Stimulated activated memory B cell treated with anti-CD40 and anti-IgM and Interleukin-4, amounts not matched to agents 10 μg/mL and 1 μg/mL and 100 μg/mL, for 72 hours (primary cell): ENCODE data around the gene CNOT1.
"Not testable (repeated sequence)": the region's sequence is repeated elsewhere in the genome, so short reads cannot be mapped to it uniquely, and the experiment has no call there.

Experiments
- ATAC-seq: fragments of 150-1000 bp; cut with Tn5 transposase; 2 replicates; pipeline ENCODE4 v1.10.0; 2021
- H3K27ac Mint-ChIP-seq: one replicate; pipeline ENCODE4 v1.8.0; 2022; ENCODE audit warnings: mild to moderate bottlenecking, mixed read lengths
- H3K27me3 Mint-ChIP-seq: one replicate; pipeline ENCODE4 v1.8.0; 2022; ENCODE audit warnings: mixed read lengths
- H3K36me3 Mint-ChIP-seq: one replicate; pipeline ENCODE4 v1.8.0; 2022; ENCODE audit warnings: mixed read lengths
- H3K4me1 Mint-ChIP-seq: one replicate; pipeline ENCODE4 v1.8.0; 2022; ENCODE audit warnings: mixed read lengths
- H3K4me3 Mint-ChIP-seq: one replicate; pipeline ENCODE4 v1.8.0; 2022; ENCODE audit warnings: mild to moderate bottlenecking, moderate library complexity, mixed read lengths
- H3K9me3 Mint-ChIP-seq: one replicate; pipeline ENCODE4 v1.8.0; 2022; ENCODE audit warnings: mixed read lengths

The CNOT1 gene

DNA sequence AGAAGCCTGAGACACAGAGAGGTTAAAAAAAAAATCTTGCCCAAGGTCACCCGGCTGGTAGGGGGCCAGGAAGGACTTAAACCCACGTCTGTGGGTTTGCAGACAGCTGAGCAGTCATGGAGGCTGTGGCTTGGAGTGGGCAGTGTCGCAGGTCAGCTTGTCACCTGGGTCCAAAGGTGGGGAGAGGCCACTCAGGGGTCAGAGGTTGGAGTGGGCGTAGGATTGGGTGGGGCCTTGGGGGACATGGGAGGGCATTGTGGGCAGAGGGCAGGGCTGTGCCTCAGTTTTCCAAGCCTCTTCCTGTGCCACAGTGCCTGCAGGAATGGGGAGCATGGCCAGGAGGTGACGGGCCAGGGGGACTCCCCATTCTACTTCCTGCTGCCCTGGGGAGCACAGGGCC, 131.7 kb downstream of the CNOT1 start:
- peaks cover 84% of the 10 kb centered on the region for H3K27me3 Mint-ChIP-seq
- no peak overlapping the region for H3K27ac Mint-ChIP-seq
- H3K36me3 Mint-ChIP-seq: no peaks in the 10 kb centered on the region
- no peak overlapping the region for H3K4me3 Mint-ChIP-seq
- ATAC-seq: no peak
- H3K4me1 Mint-ChIP-seq: peaks cover 46% of the 10 kb centered on the region
- no peaks in the 10 kb centered on the region for H3K9me3 Mint-ChIP-seq

GRCh38 chr16:58497468-58497867, 132.2 kb downstream of the CNOT1 start:
- Mint-ChIP-seq H3K36me3 (no peaks in the 10 kb centered on the region), H3K9me3 (no peaks in the 10 kb centered on the region), H3K27me3 (peaks cover 83% of the 10 kb centered on the region), H3K4me3 (no peak overlapping the region), H3K4me1 (peaks cover 46% of the 10 kb centered on the region), H3K27ac (no peak overlapping the region)
- no peak for ATAC-seq

- no peak for ATAC-seq
- H3K36me3 Mint-ChIP-seq: no peaks in the 10 kb centered on the region
- H3K4me3 Mint-ChIP-seq: peak overlapping the region; percentile 3
- no peaks in the 10 kb centered on the region for H3K9me3 Mint-ChIP-seq
- peaks cover 66% of the 10 kb centered on the region for H3K27me3 Mint-ChIP-seq
- H3K27ac Mint-ChIP-seq: peak overlapping the region; percentile 52
- H3K4me1 Mint-ChIP-seq: peaks cover 31% of the 10 kb centered on the region
These were observed 133.9 kb downstream of the CNOT1 start for GRCh38 chr16:58495521-58496331.

DNA sequence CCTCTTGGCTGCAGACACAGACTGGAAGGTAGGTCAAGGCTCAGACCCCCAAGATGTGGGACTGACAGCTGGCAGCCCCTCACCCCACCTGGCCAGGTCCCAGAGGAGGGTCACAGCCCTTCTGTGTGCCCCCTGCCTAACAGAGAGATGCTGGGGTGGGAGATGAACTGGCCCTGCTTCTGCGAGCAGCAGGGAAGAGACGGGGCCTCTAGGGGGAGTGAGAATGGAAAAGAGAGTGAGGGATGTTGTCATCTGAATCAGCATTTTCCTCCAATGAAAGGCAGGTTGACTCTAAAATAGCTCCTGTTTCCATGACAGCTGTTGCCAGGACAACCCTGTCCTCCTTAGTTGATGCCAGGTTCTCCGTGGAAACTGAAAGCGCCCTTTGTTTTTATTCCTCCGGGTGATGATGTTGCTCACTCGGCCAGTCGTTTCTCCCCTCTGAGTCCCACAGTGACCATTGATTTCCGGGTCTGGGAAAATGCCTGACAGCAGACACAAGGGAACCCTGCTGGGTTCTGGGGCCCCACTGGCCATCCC, 134.6 kb downstream of the CNOT1 start:
- Mint-ChIP-seq H3K4me1 (peaks cover 25% of the 10 kb centered on the region), H3K36me3 (no peaks in the 10 kb centered on the region), H3K27ac (peak overlapping the region; percentile 52), H3K4me3 (peak overlapping the region; percentile 3), H3K27me3 (peaks cover 59% of the 10 kb centered on the region), H3K9me3 (no peaks in the 10 kb centered on the region)
- peak; percentile 70 for ATAC-seq

- no peak for ATAC-seq
- peaks cover 22% of the 10 kb centered on the region for H3K4me1 Mint-ChIP-seq
- no peak overlapping the region for H3K27ac Mint-ChIP-seq
- no peaks in the 10 kb centered on the region for H3K9me3 Mint-ChIP-seq
- H3K4me3 Mint-ChIP-seq: no peak overlapping the region
- H3K36me3 Mint-ChIP-seq: no peaks in the 10 kb centered on the region
- H3K27me3 Mint-ChIP-seq: peaks cover 51% of the 10 kb centered on the region
These were observed 135.7 kb downstream of the CNOT1 start for GRCh38 chr16:58493756-58494431.

DNA sequence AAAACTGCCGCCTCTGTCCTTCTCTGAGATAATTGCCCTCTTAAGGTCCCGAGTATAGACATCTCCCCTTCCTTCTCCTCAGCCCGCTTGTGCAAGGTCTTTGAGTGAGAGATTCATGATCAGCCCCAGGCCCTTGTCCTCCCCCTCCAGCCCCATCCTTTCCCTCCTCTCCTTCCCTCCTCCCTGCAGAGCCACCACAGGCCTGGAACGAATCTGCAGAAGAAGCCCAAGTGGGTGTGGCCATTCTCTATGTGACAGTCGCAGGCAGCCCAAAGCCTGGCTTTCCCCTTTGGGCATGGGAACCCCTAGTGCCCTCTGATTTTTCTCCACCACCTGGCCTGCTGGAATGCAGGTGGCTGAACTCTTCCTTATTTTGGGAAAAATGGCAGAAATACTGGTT, 136.9 kb downstream of the CNOT1 start:
- H3K27me3 Mint-ChIP-seq: peaks cover 41% of the 10 kb centered on the region
- H3K9me3 Mint-ChIP-seq: no peaks in the 10 kb centered on the region
- H3K36me3 Mint-ChIP-seq: no peaks in the 10 kb centered on the region
- no peak overlapping the region for H3K27ac Mint-ChIP-seq
- H3K4me3 Mint-ChIP-seq: no peak overlapping the region
- no peak for ATAC-seq
- H3K4me1 Mint-ChIP-seq: peaks cover 16% of the 10 kb centered on the region

GRCh38 chr16:58492066-58492465, 137.6 kb downstream of the CNOT1 start:
- Mint-ChIP-seq H3K27me3 (peaks cover 40% of the 10 kb centered on the region), H3K4me1 (peaks cover 11% of the 10 kb centered on the region), H3K36me3 (no peaks in the 10 kb centered on the region), H3K27ac (no peak overlapping the region), H3K9me3 (no peaks in the 10 kb centered on the region), H3K4me3 (no peak overlapping the region)
- no peak for ATAC-seq

DNA sequence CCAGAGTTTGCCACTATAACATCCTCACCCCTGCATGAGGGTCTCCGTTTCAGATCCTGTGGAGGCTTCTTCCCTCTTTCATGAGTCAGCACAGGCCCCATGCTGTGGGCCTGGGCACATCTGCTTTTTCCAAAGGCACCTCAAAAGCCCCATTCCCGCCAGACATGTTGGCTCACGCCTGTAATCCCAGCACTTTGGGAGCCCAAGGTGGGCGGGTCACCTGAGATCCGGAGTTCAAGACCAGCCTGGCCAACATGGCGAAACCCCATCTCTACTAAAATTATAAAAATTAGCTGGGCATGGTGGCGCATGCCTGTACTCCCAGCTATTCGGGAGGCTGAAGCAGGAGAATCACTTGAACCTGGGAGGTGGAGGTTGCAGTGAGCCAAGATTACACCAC, 139.1 kb downstream of the CNOT1 start:
- H3K36me3 Mint-ChIP-seq, H3K9me3 Mint-ChIP-seq, H3K4me1 Mint-ChIP-seq, ATAC-seq, H3K27ac Mint-ChIP-seq, H3K4me3 Mint-ChIP-seq: not testable (repeated sequence)
- H3K27me3 Mint-ChIP-seq: peaks cover 36% of the 10 kb centered on the region

- no peak overlapping the region for H3K4me3 Mint-ChIP-seq
- no peak overlapping the region for H3K27ac Mint-ChIP-seq
- H3K27me3 Mint-ChIP-seq: peaks cover 31% of the 10 kb centered on the region
- ATAC-seq: no peak
- H3K9me3 Mint-ChIP-seq: no peaks in the 10 kb centered on the region
- H3K36me3 Mint-ChIP-seq: no peaks in the 10 kb centered on the region
- peaks cover 1% of the 10 kb centered on the region for H3K4me1 Mint-ChIP-seq
These were observed 139.6 kb downstream of the CNOT1 start for GRCh38 chr16:58490065-58490464.

DNA sequence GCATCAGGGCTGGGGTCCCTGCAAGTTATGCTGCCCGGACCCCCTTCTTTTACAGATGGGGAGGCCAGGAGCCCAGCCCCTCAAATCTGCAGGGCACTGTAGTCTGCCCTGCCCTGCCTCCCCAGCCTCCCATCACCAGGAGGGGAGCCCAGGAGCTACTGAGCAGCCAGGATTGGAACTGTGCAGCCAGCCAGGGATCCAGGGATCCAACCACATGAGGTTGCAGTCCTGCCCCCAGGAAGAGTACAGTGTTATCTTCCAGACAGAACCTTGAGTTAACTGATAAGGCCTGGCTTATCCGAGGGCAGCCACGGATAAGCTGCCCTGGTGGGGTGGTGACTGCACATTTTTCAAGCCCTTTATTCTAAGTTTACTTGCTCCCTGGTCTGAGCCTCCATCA, 141.1 kb downstream of the CNOT1 start:
- ATAC-seq: no peak
- Mint-ChIP-seq H3K36me3 (no peaks in the 10 kb centered on the region), H3K4me1 (no peaks in the 10 kb centered on the region), H3K9me3 (no peaks in the 10 kb centered on the region), H3K27me3 (peaks cover 22% of the 10 kb centered on the region), H3K27ac (no peak overlapping the region), H3K4me3 (no peak overlapping the region)

- peak; percentile 78 for ATAC-seq
These were observed 141.9 kb downstream of the CNOT1 start for GRCh38 chr16:58487566-58488351.

DNA sequence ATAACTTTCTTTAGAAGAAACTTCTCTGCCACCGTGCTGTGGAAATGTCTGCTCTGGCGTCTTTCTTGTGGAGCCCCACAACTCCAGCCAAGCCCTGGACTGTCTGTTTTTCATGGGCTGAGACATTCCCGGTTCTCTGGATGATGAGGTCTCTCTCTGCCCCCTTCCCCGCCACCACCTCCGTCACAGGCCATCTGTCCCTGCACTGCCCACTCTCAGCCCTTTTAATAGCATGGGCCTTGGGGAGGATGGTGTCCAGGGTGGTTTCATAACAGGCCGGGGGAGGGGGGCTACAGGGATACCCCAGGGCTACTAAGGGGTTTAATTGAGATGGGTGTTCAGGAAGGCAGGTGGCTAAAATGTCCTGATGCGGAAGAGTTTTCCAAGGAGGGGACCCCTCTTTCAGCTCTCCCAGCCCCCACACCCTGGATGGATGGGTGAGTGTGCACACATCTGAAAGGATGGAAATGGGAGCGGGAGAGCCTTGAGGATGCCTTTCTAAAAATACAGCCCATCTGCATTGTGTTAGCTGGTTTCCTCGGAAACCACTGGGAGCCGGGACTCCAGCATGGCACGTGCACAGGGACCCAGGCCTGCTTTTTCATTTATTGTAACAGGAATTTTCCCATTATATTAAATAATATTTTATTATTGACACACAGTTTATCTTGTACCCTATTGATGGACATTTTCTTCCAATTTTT, 144.3 kb downstream of the CNOT1 start:
- Mint-ChIP-seq H3K36me3 (no peaks in the 10 kb centered on the region), H3K9me3 (no peaks in the 10 kb centered on the region), H3K4me1 (no peaks in the 10 kb centered on the region), H3K27ac (no peak overlapping the region), H3K4me3 (no peak overlapping the region), H3K27me3 (peaks cover 24% of the 10 kb centered on the region)
- no peak for ATAC-seq

More at GRCh38 chr16:58487566-58488351, 141.9 kb downstream of the CNOT1 start:
- Mint-ChIP-seq H3K9me3 (no peaks in the 10 kb centered on the region), H3K4me3 (no peak overlapping the region), H3K27ac (no peak overlapping the region), H3K4me1 (no peaks in the 10 kb centered on the region), H3K27me3 (peaks cover 16% of the 10 kb centered on the region), H3K36me3 (no peaks in the 10 kb centered on the region)

- Mint-ChIP-seq H3K27me3 (peaks cover 17% of the 10 kb centered on the region), H3K27ac (no peak overlapping the region), H3K4me3 (no peak overlapping the region), H3K4me1 (no peaks in the 10 kb centered on the region), H3K9me3 (no peaks in the 10 kb centered on the region), H3K36me3 (no peaks in the 10 kb centered on the region)
- ATAC-seq: peak; percentile 38
These were observed 147.7 kb downstream of the CNOT1 start for GRCh38 chr16:58481931-58482330.

- no peaks in the 10 kb centered on the region for H3K36me3 Mint-ChIP-seq
- H3K9me3 Mint-ChIP-seq: no peaks in the 10 kb centered on the region
- peaks cover 12% of the 10 kb centered on the region for H3K27me3 Mint-ChIP-seq
- H3K27ac Mint-ChIP-seq: no peak overlapping the region
- no peak overlapping the region for H3K4me3 Mint-ChIP-seq
- ATAC-seq: no peak
- no peaks in the 10 kb centered on the region for H3K4me1 Mint-ChIP-seq
These were observed 148.3 kb downstream of the CNOT1 start for GRCh38 chr16:58481226-58481869.
